Lower lobe of right lung (tissue), 2 donors: Measurements from ENCODE around the gene KSR2. TPM values are rescaled to one million over a fixed set of nuclear protein-coding genes. Genes with fewer than 3 reads are reported as not detected.
"Not testable (repeated sequence)": the region's sequence is repeated elsewhere in the genome, so short reads cannot be mapped to it uniquely, and the experiment has no call there.

Source experiments
- ATAC-seq, 2 donors: fragments of 200-7000 bp; cut with Tn5 transposase; one replicate each; pipeline ENCODE4 v1.9.1; 2020 to 2022; ENCODE audit warnings: mild to moderate bottlenecking in 2 of 2, moderate library complexity in 2 of 2
- DNase-seq: peaks from one replicate; pipeline ENCODE4 v3.0.0-alpha.2; 2020
- H3K27ac ChIP-seq: fragments of 200-600 bp; one replicate; pipeline ENCODE4 v1.8.0; 2022
- H3K27me3 ChIP-seq: fragments of 200-600 bp; one replicate; pipeline ENCODE4 v1.8.0; 2022; ENCODE audit warnings: low read depth
- H3K36me3 ChIP-seq: fragments of 200-600 bp; one replicate; pipeline ENCODE4 v1.8.0; 2022; ENCODE audit warnings: mild to moderate bottlenecking
- H3K4me1 ChIP-seq: fragments of 200-600 bp; one replicate; pipeline ENCODE4 v1.8.0; 2022
- H3K4me3 ChIP-seq: fragments of 200-600 bp; one replicate; pipeline ENCODE4 v1.8.0; 2022; ENCODE audit warnings: mild to moderate bottlenecking
- H3K9me3 ChIP-seq: fragments of 200-600 bp; one replicate; pipeline ENCODE4 v1.8.0; 2022
- CTCF ChIP-seq: fragments of 200-600 bp; IDR thresholded peaks from one replicate; pipeline ENCODE4 v1.8.0; 2022; ENCODE audit warnings: antibody characterized with exemption, mild to moderate bottlenecking
- intact Hi-C: fragments of 100-400 bp; cut with DNase I; formaldehyde crosslinking; loops from one replicate; pipeline ENCODE4 v1.11.0; 2022
- total RNA-seq: library from RNA; stranded (reverse); fragmentation: NEBNext Ultra II Directional; extraction: Animal tissue kit (Norgen Biotek cat#: 25700); gene quantifications from one replicate; pipeline ENCODE4 v1.2.1, GENCODE V29; 2021
- donor health status: DM: no; HTN: yes; CAD: no; lungs with severe emphysema.

Gene KSR2
- total RNA-seq, 1 donor from 2014 or later: 1.0 TPM

DNA sequence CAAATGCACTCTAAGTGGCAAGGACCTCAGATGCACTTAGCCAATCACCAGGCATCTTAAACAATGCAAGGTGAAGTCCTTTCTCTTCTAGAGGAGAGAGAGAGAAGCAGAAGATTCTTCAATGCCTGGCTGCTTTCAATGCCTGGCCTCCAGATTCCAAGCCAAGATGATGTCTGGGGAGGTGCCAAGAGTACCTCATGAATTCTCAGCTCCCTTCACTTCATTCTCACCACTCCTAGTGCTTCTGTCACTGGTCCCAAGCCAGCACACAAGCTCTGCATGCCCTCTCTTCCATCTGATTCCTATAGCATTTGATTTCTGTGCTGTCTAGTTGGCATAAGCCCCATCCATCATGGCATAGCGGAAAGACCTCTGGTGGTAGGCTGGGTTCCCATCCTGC is 225.0 kb downstream of the KSR2 start:
- Histone ChIP-seq H3K36me3 (no peaks in the 10 kb centered on the region), H3K27me3 (no peaks in the 10 kb centered on the region), H3K4me3 (no peak overlapping the region), H3K9me3 (no peaks in the 10 kb centered on the region), H3K27ac (no peak overlapping the region), H3K4me1 (no peaks in the 10 kb centered on the region)
- no peak for TF ChIP-seq CTCF
- ATAC-seq: no peak
- intact Hi-C loops: no loop called here
- no peak for DNase-seq

- Histone ChIP-seq H3K4me1 (no peaks in the 10 kb centered on the region), H3K27ac (no peak overlapping the region), H3K27me3 (no peaks in the 10 kb centered on the region), H3K9me3 (no peaks in the 10 kb centered on the region), H3K36me3 (no peaks in the 10 kb centered on the region), H3K4me3 (no peak overlapping the region)
- TF ChIP-seq CTCF: no peak
- intact Hi-C loops: no loop called here
- no peak for ATAC-seq
- no peak for DNase-seq
These were observed 226.1 kb downstream of the KSR2 start for GRCh38 chr12:117742721-117743120.

- no peaks in the 10 kb centered on the region for H3K9me3 ChIP-seq
- no peaks in the 10 kb centered on the region for H3K36me3 ChIP-seq
- no peak for ATAC-seq
- no peaks in the 10 kb centered on the region for H3K27me3 ChIP-seq
- intact Hi-C loops: no loop called here
- no peak for DNase-seq
- no peaks in the 10 kb centered on the region for H3K4me1 ChIP-seq
- TF ChIP-seq CTCF: no peak
- H3K27ac ChIP-seq: no peak overlapping the region
- H3K4me3 ChIP-seq: no peak overlapping the region
These were observed 230.6 kb downstream of the KSR2 start for GRCh38 chr12:117738233-117738632.

- Histone ChIP-seq H3K4me3 (no peak overlapping the region), H3K27ac (no peak overlapping the region), H3K36me3 (no peaks in the 10 kb centered on the region), H3K4me1 (no peaks in the 10 kb centered on the region), H3K9me3 (no peaks in the 10 kb centered on the region), H3K27me3 (no peaks in the 10 kb centered on the region)
- TF ChIP-seq CTCF: no peak
- DNase-seq: no peak
- intact Hi-C loops: no loop called here
- no peak for ATAC-seq
These were observed 235.3 kb downstream of the KSR2 start for GRCh38 chr12:117733549-117733805.

- no peak for DNase-seq
- intact Hi-C loops: no loop called here
- Histone ChIP-seq H3K9me3 (no peaks in the 10 kb centered on the region), H3K27ac (no peak overlapping the region), H3K27me3 (no peaks in the 10 kb centered on the region), H3K4me1 (no peaks in the 10 kb centered on the region), H3K36me3 (no peaks in the 10 kb centered on the region), H3K4me3 (no peak overlapping the region)
- TF ChIP-seq CTCF: no peak
- ATAC-seq: no peak
These were observed 235.8 kb downstream of the KSR2 start for GRCh38 chr12:117732761-117733548.

DNA sequence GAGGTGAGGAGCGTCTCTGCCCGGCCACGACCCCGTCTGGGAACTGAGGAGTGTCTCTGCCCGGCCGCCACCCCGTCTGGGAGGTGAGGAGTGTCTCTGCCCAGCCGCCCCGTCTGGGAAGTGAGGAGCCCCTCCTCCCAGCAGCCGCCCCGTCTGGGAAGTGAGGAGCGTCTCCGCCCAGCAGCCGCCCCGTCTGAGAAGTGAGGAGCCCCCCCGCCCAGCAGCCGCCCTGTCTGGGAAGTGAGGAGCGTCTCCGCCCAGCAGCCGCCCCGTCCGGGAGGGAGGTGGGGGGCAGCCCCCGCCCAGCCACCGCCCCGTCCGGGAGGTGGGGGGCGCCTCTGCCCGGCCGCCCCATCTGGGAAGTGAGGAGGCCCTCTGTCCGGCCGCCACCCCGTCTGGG is 237.7 kb downstream of the KSR2 start:
- DNase-seq, H3K36me3 ChIP-seq, ATAC-seq, H3K9me3 ChIP-seq, H3K4me1 ChIP-seq, H3K27me3 ChIP-seq, H3K4me3 ChIP-seq, H3K27ac ChIP-seq, intact Hi-C loops: not testable (repeated sequence)
